WTC11 (cell line): Measurements from ENCODE around the gene RAD21L1. TPM values are rescaled to one million over a fixed set of nuclear protein-coding genes. Genes with fewer than 3 reads are reported as not detected.

Experiments used
- ATAC-seq: fragments of 200-7000 bp; cut with Tn5 transposase; 2 replicates; pipeline ENCODE4 v1.10.0; 2021; ENCODE audit warnings: mild to moderate bottlenecking, moderate library complexity
- CTCF ChIA-PET: fragments of 300-600 bp; sonication (Branson Sonifier 250); formaldehyde crosslinking; loops from one replicate; lab custom pipeline; 2021; ENCODE audit warnings: antibody characterized with exemption; lab: Charles Lee
- POLR2A ChIA-PET: fragments of 350-600 bp; sonication (Branson Sonifier 250); formaldehyde crosslinking; loops from one replicate; lab custom pipeline; 2021; ENCODE audit warnings: antibody characterized with exemption; lab: Charles Lee
- DNase-seq: peaks from one replicate; pipeline ENCODE4 v3.0.0; 2021; ENCODE audit warnings: low spot score
- H3K27ac Mint-ChIP-seq: 2 replicates; pipeline ENCODE4 v1.8.0; 2021; ENCODE audit warnings: mixed read lengths
- H3K27me3 Mint-ChIP-seq: 2 replicates; pipeline ENCODE4 v1.8.0; 2021; ENCODE audit warnings: low read depth, mild to moderate bottlenecking, moderate library complexity, mixed read lengths
- H3K36me3 Mint-ChIP-seq: 2 replicates; pipeline ENCODE4 v1.8.0; 2021; ENCODE audit warnings: mixed read lengths
- H3K4me1 Mint-ChIP-seq: 2 replicates; pipeline ENCODE4 v1.8.0; 2022; ENCODE audit warnings: mixed read lengths
- H3K4me3 Mint-ChIP-seq: 2 replicates; pipeline ENCODE4 v1.8.0; 2021; ENCODE audit warnings: mild to moderate bottlenecking, moderate library complexity, mixed read lengths
- H3K9me3 Mint-ChIP-seq: 2 replicates; pipeline ENCODE4 v1.8.0; 2021; ENCODE audit warnings: mixed read lengths
- ARID4B ChIP-seq: sonication (generic); formaldehyde crosslinking; IDR thresholded peaks from 2 replicates; pipeline ENCODE4 v1.8.0; 2023; ENCODE audit warnings: missing genetic modification reagents, mild to moderate bottlenecking, borderline replicate concordance
- CBFB ChIP-seq: sonication (generic); formaldehyde crosslinking; IDR thresholded peaks from 2 replicates; pipeline ENCODE4 v1.8.1; 2022; ENCODE audit warnings: mild to moderate bottlenecking, low read depth, missing genetic modification reagents
- CDX4 ChIP-seq: fragments of 250-450 bp; sonication (Bioruptor Pico); IDR thresholded peaks from 2 replicates; pipeline ENCODE4 v1.9.0; 2021; ENCODE audit warnings: moderate library complexity, mild to moderate bottlenecking, inconsistent platforms, borderline replicate concordance
- CREB1 ChIP-seq: sonication (generic); formaldehyde crosslinking; IDR thresholded peaks from 2 replicates; pipeline ENCODE4 v1.8.0; 2023; ENCODE audit warnings: mild to moderate bottlenecking, missing genetic modification reagents
- ERG ChIP-seq: fragments of 250-450 bp; sonication (Bioruptor Pico); IDR thresholded peaks from 2 replicates; pipeline ENCODE4 v1.8.0; 2021; ENCODE audit warnings: mild to moderate bottlenecking
- GRHL2 ChIP-seq: fragments of 250-450 bp; sonication (Bioruptor Pico); IDR thresholded peaks from 2 replicates; pipeline ENCODE4 v1.8.0; 2022; ENCODE audit warnings: mild to moderate bottlenecking, moderate library complexity; ENCODE audit not compliant: insufficient replicate concordance, severe bottlenecking
- IRF1 ChIP-seq: sonication (generic); formaldehyde crosslinking; IDR thresholded peaks from 2 replicates; pipeline ENCODE4 v1.8.0; 2023; ENCODE audit warnings: missing genetic modification reagents
- MAX ChIP-seq: sonication (generic); formaldehyde crosslinking; IDR thresholded peaks from 2 replicates; pipeline ENCODE4 v1.8.0; 2022; ENCODE audit warnings: mild to moderate bottlenecking, missing genetic modification reagents
- NR3C1 ChIP-seq: sonication (generic); formaldehyde crosslinking; conservative IDR thresholded peaks from 2 replicates; pipeline ENCODE4 v1.8.1; 2023; ENCODE audit warnings: low read depth, mild to moderate bottlenecking, missing genetic modification reagents
- TEAD4 ChIP-seq: sonication (generic); formaldehyde crosslinking; IDR thresholded peaks from 2 replicates; pipeline ENCODE4 v1.8.0; 2022; ENCODE audit warnings: mild to moderate bottlenecking, missing genetic modification reagents
- TP53 ChIP-seq: sonication (generic); formaldehyde crosslinking; IDR thresholded peaks from 2 replicates; pipeline ENCODE4 v1.8.1; 2023; ENCODE audit warnings: mild to moderate bottlenecking, missing genetic modification reagents
- USF2 ChIP-seq: sonication (generic); formaldehyde crosslinking; IDR thresholded peaks from 2 replicates; pipeline ENCODE4 v1.8.1; 2023; ENCODE audit warnings: mild to moderate bottlenecking, missing genetic modification reagents, moderate library complexity
- ZNF219 ChIP-seq: sonication (generic); formaldehyde crosslinking; IDR thresholded peaks from 2 replicates; pipeline ENCODE4 v1.8.0; 2023; ENCODE audit warnings: missing genetic modification reagents, mild to moderate bottlenecking, borderline replicate concordance
- ZNF396 ChIP-seq: fragments of 250-450 bp; sonication (Bioruptor Pico); IDR thresholded peaks from 2 replicates; pipeline ENCODE4 v1.8.0; 2021; ENCODE audit warnings: mild to moderate bottlenecking, moderate library complexity, borderline replicate concordance
- ZNF416 ChIP-seq: fragments of 250-450 bp; sonication (Bioruptor Pico); IDR thresholded peaks from 2 replicates; pipeline ENCODE4 v1.9.0; 2021; ENCODE audit warnings: mild to moderate bottlenecking, inconsistent platforms
- ZNF423 ChIP-seq: fragments of 250-450 bp; sonication (Bioruptor Pico); IDR thresholded peaks from 2 replicates; pipeline ENCODE4 v2.1.2; 2022; ENCODE audit warnings: mild to moderate bottlenecking, moderate library complexity
- ZNF671 ChIP-seq: fragments of 250-450 bp; sonication (Bioruptor Pico); IDR thresholded peaks from 2 replicates; pipeline ENCODE4 v1.8.0; 2021; ENCODE audit warnings: mild to moderate bottlenecking
- total RNA-seq: library from RNA; stranded (reverse); gene quantifications from 3 replicates; pipeline ENCODE4 v1.2.3, GENCODE V29; 2021
- TF ChIP-seq, protein P1 (sequence below): sonication (generic); formaldehyde crosslinking; IDR thresholded peaks from 2 replicates; pipeline ENCODE4 v1.8.1; 2022; ENCODE audit warnings: low read depth, mild to moderate bottlenecking, moderate library complexity, missing genetic modification reagents, borderline replicate concordance
- TF ChIP-seq, protein P2 (sequence below): fragments of 250-450 bp; sonication (Bioruptor Pico); IDR thresholded peaks from 2 replicates; pipeline ENCODE4 v1.9.0; 2021; ENCODE audit warnings: mild to moderate bottlenecking, borderline replicate concordance

Gene RAD21L1
- total RNA-seq, 1 experiment from 2014 or later: 0.77 TPM

DNA sequence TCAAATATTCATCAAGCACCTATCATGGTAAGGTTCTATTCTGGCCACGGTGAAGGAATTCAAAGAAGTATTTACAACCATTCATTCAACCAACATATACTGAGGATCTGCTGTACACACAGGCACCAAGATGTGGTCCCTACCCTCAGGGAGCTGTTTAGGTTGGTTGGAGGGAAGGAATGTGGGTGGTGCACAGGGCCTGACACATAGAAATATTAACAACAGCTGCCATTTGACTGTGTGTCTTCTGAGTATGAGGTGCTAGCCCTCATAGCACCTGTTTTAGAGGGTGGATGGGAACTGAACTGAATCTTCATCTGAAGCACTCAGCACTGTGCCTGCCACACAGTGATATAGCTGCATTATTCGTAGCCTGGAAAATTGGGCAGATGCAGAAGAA is 47.5 kb downstream of the RAD21L1 start:
- no peak for ATAC-seq
- Mint-ChIP-seq H3K27ac (no peak overlapping the region), H3K4me3 (no peak overlapping the region), H3K27me3 (no peaks in the 10 kb centered on the region; the same call in 1 of the 2 replicates), H3K4me1 (no peaks in the 10 kb centered on the region), H3K9me3 (no peaks in the 10 kb centered on the region), H3K36me3 (no peaks in the 10 kb centered on the region)
- POLR2A ChIA-PET: no interaction called here
- DNase-seq: no peak
- CTCF ChIA-PET: interaction anchor here (1.1 kb wide), 1 partner anchor 40 kb away, joined by 6 read pairs; no protein-coding TSS in a partner anchor
- TF ChIP-seq CREB1 (CRISPR knock-in tag): no peak
- no peak for TF ChIP-seq ZNF396 (CRISPR knock-in tag)
- TF ChIP-seq ZNF219 (CRISPR knock-in tag): no peak
- TF ChIP-seq, protein P1, sequence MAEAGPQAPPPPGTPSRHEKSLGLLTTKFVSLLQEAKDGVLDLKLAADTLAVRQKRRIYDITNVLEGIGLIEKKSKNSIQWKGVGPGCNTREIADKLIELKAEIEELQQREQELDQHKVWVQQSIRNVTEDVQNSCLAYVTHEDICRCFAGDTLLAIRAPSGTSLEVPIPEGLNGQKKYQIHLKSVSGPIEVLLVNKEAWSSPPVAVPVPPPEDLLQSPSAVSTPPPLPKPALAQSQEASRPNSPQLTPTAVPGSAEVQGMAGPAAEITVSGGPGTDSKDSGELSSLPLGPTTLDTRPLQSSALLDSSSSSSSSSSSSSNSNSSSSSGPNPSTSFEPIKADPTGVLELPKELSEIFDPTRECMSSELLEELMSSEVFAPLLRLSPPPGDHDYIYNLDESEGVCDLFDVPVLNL (CRISPR knock-in tag): no peak
- no peak for TF ChIP-seq ZNF671 (CRISPR knock-in tag)
- TF ChIP-seq ERG (CRISPR knock-in tag): no peak
- no peak for TF ChIP-seq ZNF416 (CRISPR knock-in tag)
- no peak for TF ChIP-seq CBFB
- TF ChIP-seq TEAD4 (CRISPR knock-in tag): no peak
- TF ChIP-seq CDX4 (CRISPR knock-in tag): no peak
- TF ChIP-seq NR3C1: no peak

GRCh38 chr20:1274485-1275311 is 48.9 kb downstream of the RAD21L1 start:
- Mint-ChIP-seq H3K4me1 (no peaks in the 10 kb centered on the region), H3K36me3 (no peaks in the 10 kb centered on the region), H3K4me3 (no peak overlapping the region), H3K27ac (no peak overlapping the region), H3K9me3 (no peaks in the 10 kb centered on the region), H3K27me3 (no peaks in the 10 kb centered on the region)
- ChIA-PET POLR2A (no interaction called here), CTCF (interaction anchor here (1.9 kb wide), 1 partner anchor 38 kb away, joined by 7 read pairs; no protein-coding TSS in a partner anchor)
- DNase-seq: no peak
- ATAC-seq: peak; percentile 41; the same call in 1 of the 2 replicates
- TF ChIP-seq, protein P2, sequence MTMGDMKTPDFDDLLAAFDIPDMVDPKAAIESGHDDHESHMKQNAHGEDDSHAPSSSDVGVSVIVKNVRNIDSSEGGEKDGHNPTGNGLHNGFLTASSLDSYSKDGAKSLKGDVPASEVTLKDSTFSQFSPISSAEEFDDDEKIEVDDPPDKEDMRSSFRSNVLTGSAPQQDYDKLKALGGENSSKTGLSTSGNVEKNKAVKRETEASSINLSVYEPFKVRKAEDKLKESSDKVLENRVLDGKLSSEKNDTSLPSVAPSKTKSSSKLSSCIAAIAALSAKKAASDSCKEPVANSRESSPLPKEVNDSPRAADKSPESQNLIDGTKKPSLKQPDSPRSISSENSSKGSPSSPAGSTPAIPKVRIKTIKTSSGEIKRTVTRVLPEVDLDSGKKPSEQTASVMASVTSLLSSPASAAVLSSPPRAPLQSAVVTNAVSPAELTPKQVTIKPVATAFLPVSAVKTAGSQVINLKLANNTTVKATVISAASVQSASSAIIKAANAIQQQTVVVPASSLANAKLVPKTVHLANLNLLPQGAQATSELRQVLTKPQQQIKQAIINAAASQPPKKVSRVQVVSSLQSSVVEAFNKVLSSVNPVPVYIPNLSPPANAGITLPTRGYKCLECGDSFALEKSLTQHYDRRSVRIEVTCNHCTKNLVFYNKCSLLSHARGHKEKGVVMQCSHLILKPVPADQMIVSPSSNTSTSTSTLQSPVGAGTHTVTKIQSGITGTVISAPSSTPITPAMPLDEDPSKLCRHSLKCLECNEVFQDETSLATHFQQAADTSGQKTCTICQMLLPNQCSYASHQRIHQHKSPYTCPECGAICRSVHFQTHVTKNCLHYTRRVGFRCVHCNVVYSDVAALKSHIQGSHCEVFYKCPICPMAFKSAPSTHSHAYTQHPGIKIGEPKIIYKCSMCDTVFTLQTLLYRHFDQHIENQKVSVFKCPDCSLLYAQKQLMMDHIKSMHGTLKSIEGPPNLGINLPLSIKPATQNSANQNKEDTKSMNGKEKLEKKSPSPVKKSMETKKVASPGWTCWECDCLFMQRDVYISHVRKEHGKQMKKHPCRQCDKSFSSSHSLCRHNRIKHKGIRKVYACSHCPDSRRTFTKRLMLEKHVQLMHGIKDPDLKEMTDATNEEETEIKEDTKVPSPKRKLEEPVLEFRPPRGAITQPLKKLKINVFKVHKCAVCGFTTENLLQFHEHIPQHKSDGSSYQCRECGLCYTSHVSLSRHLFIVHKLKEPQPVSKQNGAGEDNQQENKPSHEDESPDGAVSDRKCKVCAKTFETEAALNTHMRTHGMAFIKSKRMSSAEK (CRISPR knock-in tag): no peak
- TF ChIP-seq IRF1 (CRISPR knock-in tag) (no peak), TP53 (CRISPR knock-in tag) (no peak), MAX (CRISPR knock-in tag) (no peak), ZNF423 (CRISPR knock-in tag) (no peak), USF2 (CRISPR knock-in tag) (no peak), GRHL2 (CRISPR knock-in tag) (no peak), ARID4B (CRISPR knock-in tag) (no peak)
